ENCODE measurements around the gene MAP1LC3B2.

DNA sequence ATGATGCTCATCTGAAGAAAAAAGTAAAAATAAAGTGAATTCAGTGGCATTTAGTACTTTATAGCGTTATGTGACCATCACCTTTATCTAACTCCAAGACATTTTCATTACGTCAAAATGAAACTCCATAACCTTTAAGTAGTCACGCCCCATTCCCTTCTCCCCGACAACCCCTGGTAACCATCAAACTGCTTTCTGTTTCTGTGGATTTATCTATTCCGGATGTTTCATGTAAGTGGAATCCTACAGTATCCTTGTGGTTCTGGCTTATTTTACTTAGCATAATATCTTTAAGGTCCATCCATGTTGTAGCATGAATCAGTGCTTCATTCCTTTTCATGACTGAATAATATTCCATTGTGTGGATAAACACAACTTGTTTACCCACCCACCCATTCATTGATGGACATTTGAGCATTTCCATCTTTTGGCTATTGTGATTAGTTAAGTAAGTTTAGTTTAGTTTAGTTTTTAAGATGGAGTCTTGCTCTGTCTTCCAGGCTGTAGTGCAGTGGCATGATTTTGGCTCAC lies 18.5 kb upstream of the MAP1LC3B2 start:
- no peak for TF ChIP-seq CTCF (IDR thresholded peaks at IDR 0.05 in 2 of 3, conservative IDR thresholded peaks at IDR 0.05 in 1 of 3; ENCODE audit: control insufficient read depth in 2 of 3, extremely low read depth in 1 of 3, insufficient read depth in 1 of 3, low read depth in 3 of 3, low read length in 3 of 3)
- TF ChIP-seq, protein P1, sequence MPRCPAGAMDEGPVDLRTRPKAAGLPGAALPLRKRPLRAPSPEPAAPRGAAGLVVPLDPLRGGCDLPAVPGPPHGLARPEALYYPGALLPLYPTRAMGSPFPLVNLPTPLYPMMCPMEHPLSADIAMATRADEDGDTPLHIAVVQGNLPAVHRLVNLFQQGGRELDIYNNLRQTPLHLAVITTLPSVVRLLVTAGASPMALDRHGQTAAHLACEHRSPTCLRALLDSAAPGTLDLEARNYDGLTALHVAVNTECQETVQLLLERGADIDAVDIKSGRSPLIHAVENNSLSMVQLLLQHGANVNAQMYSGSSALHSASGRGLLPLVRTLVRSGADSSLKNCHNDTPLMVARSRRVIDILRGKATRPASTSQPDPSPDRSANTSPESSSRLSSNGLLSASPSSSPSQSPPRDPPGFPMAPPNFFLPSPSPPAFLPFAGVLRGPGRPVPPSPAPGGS (IDR thresholded peaks at IDR 0.05; ENCODE audit: borderline replicate concordance, insufficient read depth, low read depth, low read length, poor library complexity, severe bottlenecking), result no peak
- no peak for TF ChIP-seq IRF4 (IDR thresholded peaks at IDR 0.05; ENCODE audit: low read depth, low read length)
